Esophagus muscularis mucosa (tissue), 3 donors: ENCODE measurements around the gene YKT6.

Experiments used
- CTCF ChIP-seq, 3 experiments: fragments of 200-600 bp in 2 of 3; fragments of 450-650 bp in 1 of 3; sonication (generic) in 2 of 3; IDR thresholded peaks; one replicate each; pipeline ENCODE4 v1.5.1; 2017 to 2019; ENCODE audit warnings: antibody characterized with exemption in 3 of 3, mild to moderate bottlenecking in 2 of 3, moderate library complexity in 1 of 3
- EP300 ChIP-seq: sonication (generic); formaldehyde crosslinking; IDR thresholded peaks from one replicate; pipeline ENCODE4 v1.6.1; 2017; ENCODE audit warnings: antibody characterized with exemption

GRCh38 chr7:44257213-44257612, 56.4 kb downstream of the YKT6 start:
- TF ChIP-seq CTCF (IDR thresholded peaks at IDR 0.05) (no peak), EP300 (no peak)
